KG1 (cell line): ENCODE data around the gene C21orf58.
A peak's percentile ranks its signal among the peaks of the same experiment; 100 is the strongest.

ENCODE experiments used
- DNase-seq: peaks from one replicate; lab custom pipeline; 2025; lab: John Stamatoyannopoulos, UW

Gene C21orf58

DNA sequence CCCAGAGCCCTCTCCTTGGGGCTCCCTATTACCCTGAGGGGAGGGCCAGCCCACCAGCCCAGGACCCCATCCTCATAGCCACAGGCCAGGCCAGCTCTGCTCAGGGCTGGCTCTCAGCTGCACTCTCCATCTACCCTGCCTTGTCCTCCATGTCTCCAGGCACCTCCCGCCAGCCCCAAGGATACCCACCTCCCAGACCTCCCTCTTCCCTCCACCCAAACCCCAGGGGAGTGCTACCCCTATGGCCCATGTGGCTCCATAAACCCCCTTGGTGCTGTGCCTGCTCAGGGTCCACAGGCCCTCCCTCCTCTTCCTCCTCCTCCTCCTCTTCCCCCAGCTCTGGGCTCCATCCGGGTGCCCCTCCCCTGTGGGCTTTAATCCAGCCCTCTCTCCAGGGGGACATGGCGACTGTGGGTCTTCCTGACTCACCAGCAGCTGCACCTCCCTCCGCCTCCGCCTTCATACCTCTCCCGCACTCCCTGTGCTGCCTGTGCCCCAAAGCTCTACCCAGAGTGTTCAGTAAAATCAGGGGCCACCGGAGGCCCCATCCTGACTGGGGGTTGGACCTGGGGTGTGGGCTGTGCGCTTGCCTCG is 28.4 kb downstream of the C21orf58 start:
- no peak for DNase-seq

DNA sequence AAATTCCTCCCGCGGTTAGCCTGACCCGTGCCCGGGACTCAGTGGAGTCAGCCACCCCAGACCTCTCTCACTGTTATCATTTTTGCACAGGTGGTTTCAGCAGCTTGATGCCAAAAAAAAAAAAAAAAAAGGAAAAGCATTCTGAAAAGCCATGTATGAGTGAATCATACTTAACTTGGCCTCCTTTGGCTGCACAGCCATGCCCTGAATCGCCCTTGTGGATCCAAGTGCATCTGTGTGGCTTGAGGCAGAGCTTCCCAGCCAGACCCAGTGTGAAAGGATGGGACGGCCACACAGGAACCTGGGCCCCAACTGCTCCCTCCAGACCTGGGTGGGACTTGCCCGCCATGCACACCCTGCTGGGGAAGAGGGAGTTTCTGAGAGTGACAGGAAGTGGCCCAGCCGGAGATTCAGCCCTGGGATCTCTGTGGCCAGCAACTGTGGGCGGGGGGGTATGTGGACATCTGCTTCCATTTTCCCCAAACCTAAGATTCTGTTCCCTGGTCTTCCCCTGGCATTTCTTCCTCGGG is 29.0 kb downstream of the C21orf58 start:
- no peak for DNase-seq

GRCh38 chr21:46291561-46291960 is 32.1 kb downstream of the C21orf58 start:
- DNase-seq = no peak

DNA sequence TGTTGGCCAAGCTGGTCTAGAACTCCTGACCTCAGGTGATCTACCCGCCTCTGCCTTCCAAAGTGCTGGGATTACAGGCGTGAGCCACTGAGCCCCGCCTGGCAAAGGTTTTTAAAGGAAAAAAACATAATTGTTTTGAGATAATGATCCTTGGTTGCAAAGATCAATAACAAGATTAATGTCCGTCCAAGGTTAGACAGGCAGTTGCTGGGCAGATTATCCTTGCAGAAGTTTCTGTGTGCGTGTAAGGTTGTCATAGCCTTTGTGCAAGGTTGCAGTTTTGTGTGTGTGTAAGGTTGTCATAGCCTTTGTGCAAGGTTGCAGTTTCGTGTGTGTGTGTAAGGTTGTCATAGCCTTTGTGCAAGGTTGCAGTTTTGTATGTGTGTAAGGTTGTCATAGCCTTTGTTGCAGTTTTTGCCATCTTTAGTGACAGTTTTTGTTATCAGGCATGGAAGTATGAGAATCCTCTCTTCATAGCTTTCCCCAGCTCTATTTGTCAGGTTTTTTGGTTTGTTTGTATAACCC is 34.0 kb downstream of the C21orf58 start:
- DNase-seq = no peak

GRCh38 chr21:46287541-46287940 is 36.1 kb downstream of the C21orf58 start:
- no peak for DNase-seq

DNA sequence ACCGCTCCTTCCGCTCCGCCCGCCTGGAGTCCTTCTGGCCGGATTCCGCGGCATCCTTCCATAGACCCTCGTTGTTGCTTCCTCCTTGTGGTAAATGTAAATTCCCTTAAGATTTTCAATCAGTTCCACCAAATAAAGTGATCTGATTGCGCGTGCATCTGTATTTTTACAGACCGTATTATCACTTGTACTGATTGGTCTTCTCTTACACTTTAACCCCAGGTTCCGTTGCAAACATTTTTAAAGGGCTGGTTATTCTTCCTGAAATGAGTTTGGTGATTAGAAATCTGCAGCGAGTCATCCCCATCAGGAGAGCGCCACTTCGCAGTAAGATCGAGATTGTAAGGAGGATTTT is 37.0 kb downstream of the C21orf58 start:
- no peak for DNase-seq

DNA sequence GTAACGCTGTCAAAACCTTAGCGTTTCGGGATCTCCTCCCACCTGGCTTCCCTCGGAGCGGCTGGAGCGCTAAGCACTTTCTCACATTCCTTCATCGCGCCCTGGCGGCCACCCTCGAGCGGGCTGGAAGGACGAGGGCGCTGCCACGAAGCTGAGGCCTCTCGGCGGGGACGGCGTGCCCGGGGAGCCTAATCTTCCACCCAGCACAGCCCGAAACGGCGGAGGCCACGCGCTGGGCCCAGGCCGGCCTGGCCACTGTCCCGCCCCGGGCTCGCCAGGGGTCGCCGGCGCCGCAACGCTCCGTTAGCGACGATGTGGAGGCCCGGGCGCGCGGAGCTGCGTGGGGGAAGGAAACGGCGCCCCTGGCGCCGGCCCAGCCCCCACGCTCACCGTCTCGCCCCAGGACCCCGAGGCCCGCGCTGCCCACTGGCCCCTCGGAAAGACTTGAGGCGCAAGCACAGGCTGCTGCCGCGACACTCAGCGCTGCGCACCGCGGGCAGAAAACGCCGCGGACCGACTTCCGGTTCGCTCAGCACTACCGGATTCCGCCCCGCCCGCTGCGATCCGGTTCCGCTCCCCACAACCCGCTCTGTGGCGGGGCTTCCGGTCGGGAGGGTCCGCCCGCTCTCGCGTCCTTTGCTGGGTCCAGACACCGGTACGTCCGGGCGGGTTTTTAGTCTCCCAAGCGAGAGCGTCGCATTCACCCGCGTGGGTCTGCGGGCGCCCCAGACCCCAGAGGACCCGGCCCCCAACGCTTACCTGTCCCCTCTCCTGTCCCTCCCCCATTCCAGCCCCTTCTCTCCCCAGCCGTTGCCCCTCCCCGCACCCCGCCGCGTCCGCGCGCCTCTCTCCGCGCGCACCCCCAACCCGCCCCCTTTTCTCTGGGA is 37.7 kb downstream of the C21orf58 start, which contains the start of gene YBEY:
Gene YBEY, plus strand, starts transcription at position 582 of the 887 bp plus-strand sequence. CDS start 572 bp downstream, outside the sequence.
- peak; percentile 79 for DNase-seq

DNA sequence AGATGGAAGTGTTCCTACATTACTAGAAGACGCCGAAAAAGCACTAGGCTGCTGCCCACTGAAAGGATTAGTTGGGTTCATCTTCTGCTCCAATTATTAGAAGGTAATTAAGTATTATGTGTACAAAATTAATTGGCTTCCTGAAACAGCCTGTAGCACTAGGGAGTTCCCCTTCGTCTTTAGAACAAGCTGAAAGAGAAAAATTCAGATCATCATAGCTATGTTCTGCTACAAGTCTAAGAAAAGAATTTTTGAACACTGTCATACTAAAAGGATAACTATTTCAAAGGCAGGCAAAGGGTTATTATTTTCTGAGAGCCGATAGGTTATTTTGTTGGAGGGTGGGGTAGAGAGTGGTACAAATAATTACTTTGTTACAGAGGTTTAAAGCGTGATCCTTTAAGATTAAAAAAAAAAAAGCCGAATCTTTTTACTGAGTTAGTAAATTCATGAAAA is 38.4 kb downstream of the C21orf58 start, which contains the start of gene MCM3AP:
Gene MCM3AP, minus strand, starts transcription at position 406 of the 456 bp plus-strand sequence. Its CDS starts 325 bp downstream, at position 81.
- DNase-seq = no peak

DNA sequence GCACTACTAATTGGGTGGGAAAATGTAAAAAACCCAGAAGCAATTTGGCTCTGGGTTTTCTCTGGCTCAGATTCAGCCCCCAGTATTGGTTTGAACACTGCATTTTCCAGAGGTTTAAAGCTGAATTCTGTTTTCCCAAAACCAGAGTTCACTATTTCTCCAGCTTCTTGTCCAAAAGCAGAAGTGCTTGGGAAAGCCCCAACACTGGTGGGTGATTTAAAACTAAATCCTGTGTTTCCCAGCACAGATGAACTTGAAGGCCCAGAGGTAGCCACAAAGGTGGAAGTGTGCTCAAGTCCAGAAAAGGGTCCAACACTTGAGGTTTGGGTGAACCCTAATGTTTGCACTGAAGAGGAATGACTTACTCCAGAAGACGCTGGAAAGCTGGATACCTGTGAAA is 38.9 kb downstream of the C21orf58 start:
- no peak for DNase-seq

GRCh38 chr21:46284077-46284644 is 39.5 kb downstream of the C21orf58 start:
- no peak for DNase-seq

DNA sequence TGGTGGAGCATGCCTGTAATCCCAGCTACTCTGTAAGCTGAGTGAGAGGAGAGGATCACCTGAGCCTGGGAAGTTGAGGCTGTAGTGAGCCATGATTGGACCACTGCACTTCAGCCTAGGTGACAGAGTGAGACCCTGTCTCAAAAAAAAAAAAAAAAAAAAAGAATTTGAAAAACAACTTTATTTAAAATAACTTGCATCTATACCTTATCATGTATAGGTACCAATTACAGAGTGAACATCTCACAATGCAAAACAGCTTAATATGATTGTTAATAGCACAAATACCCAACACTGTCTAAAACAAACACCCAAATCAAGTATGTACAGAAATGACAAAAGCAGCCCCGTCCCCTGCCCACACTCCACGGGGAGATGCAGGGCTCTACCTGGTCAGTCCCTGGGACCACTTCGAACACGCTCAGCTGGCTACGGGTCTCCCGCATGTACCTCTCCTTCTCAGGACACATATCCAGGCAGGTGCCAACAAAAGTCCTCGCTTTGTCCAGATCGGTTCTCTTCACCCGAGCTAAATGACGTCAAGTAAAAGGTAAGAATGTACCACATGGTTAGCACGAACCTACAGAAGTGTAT is 48.8 kb downstream of the C21orf58 start:
- DNase-seq = no peak

DNA sequence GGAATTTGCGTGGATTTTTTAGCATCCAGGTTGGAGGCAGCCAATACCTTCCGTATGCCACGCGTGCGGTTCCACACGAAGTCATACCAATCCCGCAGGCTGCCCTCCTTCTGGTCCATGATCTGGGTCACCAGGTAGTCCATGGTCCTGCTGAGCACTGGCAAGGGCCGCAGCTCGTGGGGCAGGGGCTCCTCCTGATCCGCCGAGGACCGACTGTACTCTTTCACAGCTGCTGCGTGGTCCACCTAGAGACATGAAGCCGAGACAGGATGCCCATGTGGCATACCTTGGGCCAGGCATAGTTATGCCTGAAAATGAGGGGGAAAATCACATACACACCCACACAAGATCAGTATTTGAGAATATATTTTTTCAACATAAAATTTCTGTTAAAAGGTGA is 50.3 kb downstream of the C21orf58 start:
- DNase-seq = no peak

DNA sequence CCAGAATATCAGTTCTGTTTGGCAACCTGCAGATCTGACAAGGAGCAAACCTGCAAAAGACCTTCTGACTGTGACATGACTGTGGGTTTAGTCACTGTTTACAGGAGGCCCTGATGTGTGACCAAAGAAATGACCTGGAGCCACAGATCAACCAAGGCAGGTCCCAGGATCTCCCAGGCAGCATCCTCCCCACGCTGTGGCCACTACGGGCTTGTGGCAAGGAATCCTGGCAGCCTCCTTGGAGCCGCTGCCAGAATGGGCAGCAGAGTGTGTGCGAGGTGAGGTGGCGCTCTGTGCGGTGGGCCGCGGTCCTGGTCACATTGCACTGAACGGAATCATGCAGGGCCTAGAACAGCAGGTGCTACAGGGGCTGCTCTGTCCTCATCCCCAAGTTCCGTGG is 54.2 kb downstream of the C21orf58 start:
- no peak for DNase-seq

DNA sequence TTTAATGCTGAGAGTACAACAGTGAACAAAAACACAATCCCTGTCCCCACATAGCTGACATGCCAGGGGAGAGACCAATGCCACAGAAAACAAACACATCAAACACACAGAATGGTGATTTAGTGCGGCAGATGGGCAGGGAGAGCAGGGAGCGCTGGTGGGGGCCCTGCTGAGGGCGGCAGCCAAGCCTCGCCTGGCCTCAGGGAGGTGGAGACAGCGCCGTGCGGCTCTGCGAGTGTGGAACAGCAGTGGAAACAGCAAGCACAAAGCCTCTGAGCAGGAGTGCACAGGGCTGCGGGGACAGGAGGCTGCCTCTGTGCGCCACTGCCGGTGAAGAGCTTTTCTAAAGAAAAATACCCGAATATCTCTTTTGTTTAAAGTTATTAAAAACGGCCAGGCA is 55.3 kb downstream of the C21orf58 start:
- DNase-seq = no peak

DNA sequence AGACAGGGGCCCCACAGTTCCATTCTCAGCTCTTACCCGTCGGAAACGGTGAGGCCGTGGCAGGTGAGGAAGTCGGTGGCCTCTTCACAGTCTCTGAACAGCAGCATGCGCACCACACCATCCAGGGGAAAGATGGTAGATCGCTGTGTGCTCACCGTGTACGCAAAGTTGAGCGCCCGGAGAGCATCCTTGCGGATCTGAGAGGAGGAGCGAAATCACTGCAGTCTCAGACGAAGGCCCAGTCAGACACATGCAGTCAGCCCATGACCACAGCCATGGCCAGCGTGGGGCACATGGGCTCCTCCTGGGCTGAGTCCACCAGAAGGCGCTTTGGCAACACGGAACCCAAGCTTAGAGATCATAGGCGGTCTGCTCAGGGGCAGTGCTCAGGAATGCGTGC is 56.7 kb downstream of the C21orf58 start:
- no peak for DNase-seq

- DNase-seq = no peak
Observed at GRCh38 chr21:46265736-46266525, 57.7 kb downstream of the C21orf58 start.

GRCh38 chr21:46264690-46265144 is 59.0 kb downstream of the C21orf58 start:
- no peak for DNase-seq

DNA sequence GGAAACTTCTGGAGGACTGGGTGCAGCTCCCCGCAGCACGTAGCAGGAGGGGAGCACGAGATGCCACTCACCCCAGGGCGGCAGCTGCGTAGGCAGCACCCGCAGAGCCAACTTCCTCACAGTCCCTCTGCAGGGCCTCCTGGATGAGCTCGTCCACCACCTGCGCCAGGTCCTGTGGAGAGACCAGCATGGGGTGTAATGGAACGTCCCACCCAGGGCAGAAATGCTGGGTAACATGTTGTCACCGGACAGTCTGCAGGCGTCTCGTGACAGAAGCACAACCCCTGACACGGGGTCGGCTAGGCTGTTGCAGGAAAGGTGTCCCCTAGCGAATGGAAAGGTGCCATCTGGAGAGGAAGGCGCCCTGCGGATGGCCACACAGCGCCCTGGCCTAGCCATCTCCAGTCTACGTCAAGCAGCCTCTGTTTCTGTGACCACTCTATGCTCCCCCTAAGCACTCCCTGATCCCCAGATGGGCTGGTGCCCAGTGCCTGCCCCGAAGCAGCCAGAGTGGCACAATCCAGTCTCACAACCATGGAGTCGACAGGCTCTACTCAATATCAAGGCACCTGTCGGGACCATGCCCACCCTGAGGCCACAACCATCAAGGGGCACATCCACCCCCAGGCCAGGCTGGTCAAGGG is 59.5 kb downstream of the C21orf58 start:
- DNase-seq = no peak

GRCh38 chr21:46256501-46256994 is 67.1 kb downstream of the C21orf58 start:
- DNase-seq = no peak

GRCh38 chr21:46255758-46256337 is 67.8 kb downstream of the C21orf58 start:
- DNase-seq = no peak
